Measurements from ENCODE around the gene AQP6. TPM values are rescaled to one million over a fixed set of nuclear protein-coding genes. Genes with fewer than 3 reads are reported as not detected.

Gene AQP6
- total and polyA plus RNA-seq, 2 donors (not counting 3 experiments of a cell fraction or from before 2014, with no cell fraction given): 0.04 TPM; not detected in 1

GRCh38 chr12:50014342-50014741, 41.6 kb downstream of the AQP6 start:
- intact Hi-C loops (cut with micrococcal nuclease): no loop called here
- Histone ChIP-seq H3K27ac (ENCODE audit: insufficient read depth, low read depth, low read length) (no peak overlapping the region), H3K4me2 (ENCODE audit: insufficient read depth, low read length) (no peak overlapping the region)

More at GRCh38 chr12:50014342-50014741, 41.6 kb downstream of the AQP6 start:
- Histone ChIP-seq H3K27me3 (ENCODE audit: control insufficient read depth in 2 of 2, insufficient read depth in 2 of 2, low read length in 2 of 2) (no peaks in the 10 kb centered on the region), H3K4me1 (ENCODE audit: control insufficient read depth, extremely low read depth, insufficient read depth, low read length) (peaks cover 7% of the 10 kb centered on the region), H3K36me3 (ENCODE audit: control insufficient read depth in 2 of 2, extremely low read depth in 1 of 2, insufficient read depth in 2 of 2, low read length in 2 of 2) (peaks cover 0 to 3% of the 10 kb centered on the region in 2 experiments), H3K9me3 (replicated peaks; ENCODE audit: control insufficient read depth, insufficient read depth, low read length) (no peaks in the 10 kb centered on the region), H3K9me1 (replicated peaks; ENCODE audit: control insufficient read depth, extremely low read depth, insufficient read depth, low read length) (no peaks in the 10 kb centered on the region), H3K79me2 (ENCODE audit: control insufficient read depth, insufficient read depth, low read length) (peaks cover 59% of the 10 kb centered on the region), H3K9ac (replicated peaks; ENCODE audit: extremely low read depth, insufficient read depth, low read length) (no peak overlapping the region), H2AFZ (ENCODE audit: low read depth, low read length) (no peak overlapping the region), H4K20me1 (replicated peaks; ENCODE audit: control insufficient read depth, extremely low read depth, insufficient read depth, low read length) (no peaks in the 10 kb centered on the region), H3K4me3 (replicated peaks in 1 of 3; ENCODE audit: insufficient read depth in 1 of 3, low read depth in 1 of 3, low read length in 3 of 3) (no peak overlapping the region)
- DNase-seq (ENCODE audit: low read depth, low spot score) (no peak), FAIRE-seq (no peak)
- ChIA-PET POLR2A (no interaction called here), CTCF (interaction anchor here (1.2 to 1.7 kb wide), 4 partner anchors 11 to 667 kb away, joined by 3 to 5 read pairs (median 4); no protein-coding TSS in a partner anchor)
- dilution Hi-C loops (cut with MboI; ENCODE audit: extremely low pct_ligation_motif_present, low sequenced_read_pairs): no loop called here
- no TSS peak for BruUV-seq (replicated peaks)
- no peak for TF ChIP-seq POLR2AphosphoS5 (IDR thresholded peaks at IDR 0.05; ENCODE audit: insufficient read depth, low read depth, low read length)
- TF ChIP-seq FOS (IDR thresholded peaks at IDR 0.05; ENCODE audit: borderline replicate concordance, insufficient read depth, low read length): no peak
- TF ChIP-seq MAX (IDR thresholded peaks at IDR 0.05; ENCODE audit: insufficient read depth, insufficient read length): no peak
- no peak for TF ChIP-seq GATA2 (IDR thresholded peaks at IDR 0.05; ENCODE audit: insufficient read depth, insufficient read length, low read depth, low read length)
- TF ChIP-seq POLR2A (IDR thresholded peaks at IDR 0.05; ENCODE audit: low read depth, low read length): no peak
- TF ChIP-seq CTCF (IDR thresholded peaks at IDR 0.05; ENCODE audit: extremely low read depth in 1 of 2, insufficient read depth in 1 of 2, low read depth in 1 of 2, low read length in 2 of 2): no peak
- TF ChIP-seq JUN (IDR thresholded peaks at IDR 0.05; ENCODE audit: borderline replicate concordance, insufficient read depth, insufficient read length, low read depth): no peak
- TF ChIP-seq MYC (IDR thresholded peaks at IDR 0.05; ENCODE audit: low read depth, low read length): no peak
- no peak for TF ChIP-seq EZH2 (IDR thresholded peaks at IDR 0.05; ENCODE audit: borderline replicate concordance, low read depth, low read length, severe bottlenecking)

Data from endothelial cell of umbilical vein (primary cell).